Tibial nerve (tissue), 4 donors: Measurements from ENCODE around the gene KIRREL3. TPM values are rescaled to one million over a fixed set of nuclear protein-coding genes. Genes with fewer than 3 reads are reported as not detected.

Source experiments
- DNase-seq, 2 donors: peaks; one replicate each; pipeline ENCODE4 v3.0.0-alpha.2; 2019; ENCODE audit warnings: low spot score in 2 of 2
- H3K27ac ChIP-seq, 4 donors: fragments of 200-600 bp; sonication (generic) in 3 of 4; one replicate each; pipeline ENCODE4 v1.5.1; 2017 to 2019; ENCODE audit warnings: mild to moderate bottlenecking in 1 of 4
- H3K27me3 ChIP-seq, 2 donors: fragments of 200-600 bp; sonication (generic) in 1 of 2; one replicate each; pipeline versions ENCODE4 v1.5.1 to v1.6.0; 2017 to 2019
- H3K36me3 ChIP-seq, 3 donors: fragments of 200-600 bp; sonication (generic); one replicate each; pipeline ENCODE4 v1.5.1; 2018 to 2019
- H3K4me1 ChIP-seq, 4 donors: fragments of 200-600 bp; sonication (generic) in 3 of 4; one replicate each; pipeline ENCODE4 v1.5.1; 2017 to 2019
- H3K4me3 ChIP-seq, 4 donors: fragments of 200-600 bp; sonication (generic) in 3 of 4; one replicate each; pipeline ENCODE4 v1.5.1; 2017 to 2019; ENCODE audit warnings: mild to moderate bottlenecking in 1 of 4, moderate library complexity in 1 of 4
- H3K9me3 ChIP-seq, 4 donors: fragments of 200-600 bp; sonication (generic) in 3 of 4; one replicate each; pipeline ENCODE4 v1.5.1; 2017 to 2019
- EP300 ChIP-seq, 2 donors: sonication (generic); formaldehyde crosslinking; IDR thresholded peaks; one replicate each; pipeline ENCODE4 v1.6.1; 2017; ENCODE audit warnings: antibody characterized with exemption in 2 of 2, mild to moderate bottlenecking in 1 of 2
- POLR2A ChIP-seq, 2 donors: fragments of 450-650 bp; IDR thresholded peaks; one replicate each; pipeline ENCODE4 v1.6.1; 2017; ENCODE audit warnings: antibody characterized with exemption in 2 of 2, mild to moderate bottlenecking in 2 of 2, moderate library complexity in 2 of 2
- WGBS, 2 donors: methylation state at CpG; one replicate each; pipeline ENCODE4 v1.1.5; 2018; 5-methylcytosine and 5-hydroxymethylcytosine counted together
- total RNA-seq, 4 donors: library from RNA; depleted of rRNA; stranded (reverse); fragments of >200 nt; gene quantifications; one replicate each; pipeline ENCODE4 v1.1.0, GENCODE V29; 2016
- TF ChIP-seq, protein P1 (sequence below), 5 experiments: fragments of 200-600 bp in 3 of 5; fragments of 450-650 bp in 2 of 5; sonication (generic) in 3 of 5; IDR thresholded peaks; one replicate each; pipeline ENCODE4 v1.5.1; 2016 to 2019; ENCODE audit warnings: antibody characterized with exemption in 5 of 5, mild to moderate bottlenecking in 3 of 5, moderate library complexity in 2 of 5

Gene KIRREL3
- total RNA-seq, 4 donors from 2014 or later = not detected

DNA sequence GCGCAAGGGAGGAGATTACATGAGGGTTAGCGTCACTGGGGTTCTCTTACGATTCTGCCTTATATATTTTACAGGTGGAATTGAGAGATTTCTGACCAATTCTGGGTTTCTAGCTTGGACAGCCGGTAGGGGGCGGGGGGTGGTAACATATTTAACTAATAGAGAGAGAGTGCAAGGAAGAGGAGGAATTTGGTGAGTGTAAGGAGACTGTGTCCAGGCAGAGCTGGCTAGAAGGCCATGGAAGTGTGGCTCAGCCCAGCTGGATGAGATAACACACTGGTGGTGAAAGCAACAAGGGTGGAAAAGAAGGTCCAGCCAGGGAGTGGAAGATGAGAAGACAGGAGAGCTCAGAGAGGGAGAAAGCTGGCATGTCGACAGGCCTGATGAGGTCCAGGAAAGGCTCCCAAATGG is 588.6 kb downstream of the KIRREL3 start:
- Histone ChIP-seq H3K4me1 (peaks cover 4 to 78% (median 42%) of the 10 kb centered on the region in 4 donors), H3K27ac (peak overlapping the region; percentile 32 to 91 (median 73)), H3K4me3 (no peak overlapping the region), H3K36me3 (peaks cover 0 to 40% (median 0%) of the 10 kb centered on the region in 3 donors), H3K9me3 (no peaks in the 10 kb centered on the region), H3K27me3 (no peaks in the 10 kb centered on the region)
- WGBS, 2 donors = 60 to 68% methylated on average over 6 of the region's 6 CpGs
- TF ChIP-seq, protein P1, sequence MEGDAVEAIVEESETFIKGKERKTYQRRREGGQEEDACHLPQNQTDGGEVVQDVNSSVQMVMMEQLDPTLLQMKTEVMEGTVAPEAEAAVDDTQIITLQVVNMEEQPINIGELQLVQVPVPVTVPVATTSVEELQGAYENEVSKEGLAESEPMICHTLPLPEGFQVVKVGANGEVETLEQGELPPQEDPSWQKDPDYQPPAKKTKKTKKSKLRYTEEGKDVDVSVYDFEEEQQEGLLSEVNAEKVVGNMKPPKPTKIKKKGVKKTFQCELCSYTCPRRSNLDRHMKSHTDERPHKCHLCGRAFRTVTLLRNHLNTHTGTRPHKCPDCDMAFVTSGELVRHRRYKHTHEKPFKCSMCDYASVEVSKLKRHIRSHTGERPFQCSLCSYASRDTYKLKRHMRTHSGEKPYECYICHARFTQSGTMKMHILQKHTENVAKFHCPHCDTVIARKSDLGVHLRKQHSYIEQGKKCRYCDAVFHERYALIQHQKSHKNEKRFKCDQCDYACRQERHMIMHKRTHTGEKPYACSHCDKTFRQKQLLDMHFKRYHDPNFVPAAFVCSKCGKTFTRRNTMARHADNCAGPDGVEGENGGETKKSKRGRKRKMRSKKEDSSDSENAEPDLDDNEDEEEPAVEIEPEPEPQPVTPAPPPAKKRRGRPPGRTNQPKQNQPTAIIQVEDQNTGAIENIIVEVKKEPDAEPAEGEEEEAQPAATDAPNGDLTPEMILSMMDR (IDR thresholded peaks at IDR 0.05) = no peak
- no peak for TF ChIP-seq EP300 (IDR thresholded peaks at IDR 0.05)
- no peak for DNase-seq

DNA sequence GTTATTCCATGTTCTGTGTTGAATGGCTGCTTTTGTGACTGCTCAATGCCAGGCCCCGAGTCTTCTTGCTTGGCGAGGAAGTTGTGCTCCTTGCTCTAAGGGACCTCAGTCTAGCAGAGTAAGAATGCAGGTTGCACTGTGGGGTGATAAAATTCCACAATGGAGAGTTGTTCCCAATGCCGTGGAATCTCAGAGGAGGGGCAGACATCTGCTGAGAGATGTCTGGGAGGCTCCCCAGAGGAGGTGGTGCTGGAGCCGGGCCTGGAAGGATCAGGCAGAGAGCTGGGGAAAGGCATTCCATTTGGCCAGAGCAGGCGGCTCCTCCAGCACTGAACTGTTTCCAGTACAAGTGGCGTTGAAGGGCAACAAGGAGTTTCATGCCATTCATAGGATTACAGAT is 589.9 kb downstream of the KIRREL3 start:
- DNase-seq = peak in 1 of 2 donors; percentile 57
- H3K4me1 ChIP-seq = peaks cover 4 to 76% (median 33%) of the 10 kb centered on the region in 4 donors
- H3K4me3 ChIP-seq = no peak overlapping the region
- peaks cover 0 to 51% (median 0%) of the 10 kb centered on the region in 3 donors for H3K36me3 ChIP-seq
- no peaks in the 10 kb centered on the region for H3K27me3 ChIP-seq
- TF ChIP-seq POLR2A (IDR thresholded peaks at IDR 0.05) (no peak), EP300 (IDR thresholded peaks at IDR 0.05) (no peak)
- TF ChIP-seq, protein P1 (IDR thresholded peaks at IDR 0.05) = no peak
- 13 to 32% methylated on average over 6 of the region's 6 CpGs for WGBS, 2 donors
- H3K27ac ChIP-seq = peak overlapping the region; percentile 33 to 91 (median 73)
- no peaks in the 10 kb centered on the region for H3K9me3 ChIP-seq

DNA sequence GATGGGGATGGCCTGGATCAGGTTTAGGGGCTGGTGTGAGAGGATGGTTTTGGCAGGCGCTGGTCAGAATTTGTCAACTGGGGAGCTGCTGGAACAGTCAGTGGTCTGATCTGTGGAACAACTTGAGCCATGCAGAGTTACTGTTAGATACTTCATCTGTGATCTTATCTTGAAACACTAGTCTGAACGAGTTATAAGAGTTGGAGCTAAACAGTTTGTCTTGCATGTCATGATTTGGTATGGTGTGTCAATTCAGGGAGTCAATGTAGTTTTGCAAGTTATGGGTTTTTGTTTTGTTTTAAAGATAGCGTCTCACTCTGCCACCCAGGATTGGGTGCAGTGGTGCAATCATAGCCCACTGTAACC is 591.0 kb downstream of the KIRREL3 start:
- H3K27ac ChIP-seq = peak overlapping the region in 3 of 4 donors; percentile 48 to 91 (median 88)
- WGBS, 2 donors = 65 to 70% methylated on average over 3 of the region's 3 CpGs
- TF ChIP-seq, protein P1 (IDR thresholded peaks at IDR 0.05) = no peak
- TF ChIP-seq POLR2A (IDR thresholded peaks at IDR 0.05) (no peak), EP300 (IDR thresholded peaks at IDR 0.05) (no peak)
- H3K36me3 ChIP-seq = peaks cover 0 to 51% (median 0%) of the 10 kb centered on the region in 3 donors
- H3K4me3 ChIP-seq = no peak overlapping the region
- no peaks in the 10 kb centered on the region for H3K27me3 ChIP-seq
- peaks cover 0 to 76% (median 24%) of the 10 kb centered on the region in 4 donors for H3K4me1 ChIP-seq
- DNase-seq = no peak
- no peaks in the 10 kb centered on the region for H3K9me3 ChIP-seq

DNA sequence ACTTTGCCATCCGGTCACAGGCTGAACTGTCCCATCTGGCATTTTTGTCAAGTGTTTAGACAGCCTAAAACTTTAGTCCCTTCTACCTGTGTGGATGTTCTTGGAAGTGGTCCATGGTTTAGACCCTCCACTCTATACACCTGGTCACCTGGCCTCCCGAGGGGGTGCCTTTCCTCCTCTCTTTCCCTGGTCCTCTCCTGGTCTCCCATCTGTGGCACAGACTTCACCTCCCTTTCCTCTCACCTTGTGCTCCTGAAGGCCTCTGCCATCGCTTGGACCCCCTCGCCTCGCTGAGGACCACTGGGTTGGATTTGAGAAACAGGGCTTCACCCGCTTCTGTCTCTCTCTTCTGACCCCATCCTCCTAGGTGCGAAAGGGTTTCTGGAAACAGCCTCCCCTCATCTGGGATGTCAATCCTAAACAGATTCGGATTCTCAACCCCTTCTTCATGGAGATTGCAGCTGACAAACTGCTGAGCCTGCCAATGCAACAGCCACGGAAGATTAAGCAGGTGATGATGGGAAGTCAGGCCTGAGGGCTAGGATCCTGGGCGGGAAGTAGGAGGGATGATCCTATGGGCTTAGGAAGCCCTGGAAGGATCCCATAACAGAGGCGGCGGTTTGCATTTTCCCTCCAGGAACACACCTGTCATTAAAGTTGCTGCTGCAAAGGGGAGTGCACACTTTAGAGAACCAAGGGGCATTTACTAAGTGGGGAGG is 591.5 kb downstream of the KIRREL3 start:
- H3K36me3 ChIP-seq = peaks cover 0 to 50% (median 0%) of the 10 kb centered on the region in 3 donors
- TF ChIP-seq, protein P1 (IDR thresholded peaks at IDR 0.05) = no peak
- TF ChIP-seq POLR2A (IDR thresholded peaks at IDR 0.05) (no peak), EP300 (IDR thresholded peaks at IDR 0.05) (no peak)
- no peaks in the 10 kb centered on the region for H3K9me3 ChIP-seq
- no peaks in the 10 kb centered on the region for H3K27me3 ChIP-seq
- no peak for DNase-seq
- peaks cover 0 to 76% (median 19%) of the 10 kb centered on the region in 4 donors for H3K4me1 ChIP-seq
- 88 to 93% methylated on average over 12 of the region's 12 CpGs for WGBS, 2 donors
- peak overlapping the region in 2 of 4 donors; percentile 58 to 91 for H3K27ac ChIP-seq
- H3K4me3 ChIP-seq = no peak overlapping the region

DNA sequence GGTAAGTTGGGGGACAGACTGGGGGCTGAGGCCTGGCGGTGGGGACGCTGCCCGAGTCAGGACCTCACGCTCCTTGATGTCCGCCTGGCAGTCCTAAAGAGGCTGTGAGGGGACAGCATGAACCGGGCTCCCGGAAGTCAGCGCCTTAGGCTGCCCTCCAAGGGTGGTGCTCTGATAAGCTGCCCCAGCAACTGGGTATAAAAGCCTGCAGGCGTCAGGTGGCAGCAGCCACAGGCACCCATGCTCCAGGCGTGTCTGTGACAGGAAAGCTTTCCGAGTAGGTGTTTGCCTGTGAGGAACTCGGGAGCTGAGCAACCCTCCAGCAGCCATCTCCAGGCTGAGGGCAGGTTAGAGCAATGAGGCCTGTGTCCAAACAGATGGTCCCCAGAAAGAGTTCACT is 592.1 kb downstream of the KIRREL3 start:
- Histone ChIP-seq H3K27me3 (no peaks in the 10 kb centered on the region), H3K9me3 (no peaks in the 10 kb centered on the region), H3K4me1 (peaks cover 0 to 76% (median 15%) of the 10 kb centered on the region in 4 donors), H3K4me3 (no peak overlapping the region), H3K36me3 (peaks cover 0 to 45% (median 0%) of the 10 kb centered on the region in 3 donors), H3K27ac (peak overlapping the region in 2 of 4 donors; percentile 83 to 91)
- 82 to 88% methylated on average over 9 to 10 of the region's 12 CpGs for WGBS, 2 donors
- DNase-seq = no peak
- no peak for TF ChIP-seq POLR2A (IDR thresholded peaks at IDR 0.05)
- no peak for TF ChIP-seq EP300 (IDR thresholded peaks at IDR 0.05)
- TF ChIP-seq, protein P1 (IDR thresholded peaks at IDR 0.05) = no peak
